HG03095 (cell line): ENCODE data around the gene PZP.
"Not testable (repeated sequence)": the region's sequence is repeated elsewhere in the genome, so short reads cannot be mapped to it uniquely, and the experiment has no call there.

Source experiments
- ATAC-seq: cut with Tn5 transposase; IDR thresholded peaks from one replicate; pipeline ENCODE4 v1.9.1; 2021; ENCODE audit warnings: moderate library complexity; ENCODE audit not compliant: unreplicated experiment

The PZP gene

GRCh38 chr12:9208229-9208628, at the start of gene PZP:
Gene PZP (minus strand): TSS chr12:9208395. CDS start chr12:9208341, 54 bp downstream.
- ATAC-seq = no peak

DNA sequence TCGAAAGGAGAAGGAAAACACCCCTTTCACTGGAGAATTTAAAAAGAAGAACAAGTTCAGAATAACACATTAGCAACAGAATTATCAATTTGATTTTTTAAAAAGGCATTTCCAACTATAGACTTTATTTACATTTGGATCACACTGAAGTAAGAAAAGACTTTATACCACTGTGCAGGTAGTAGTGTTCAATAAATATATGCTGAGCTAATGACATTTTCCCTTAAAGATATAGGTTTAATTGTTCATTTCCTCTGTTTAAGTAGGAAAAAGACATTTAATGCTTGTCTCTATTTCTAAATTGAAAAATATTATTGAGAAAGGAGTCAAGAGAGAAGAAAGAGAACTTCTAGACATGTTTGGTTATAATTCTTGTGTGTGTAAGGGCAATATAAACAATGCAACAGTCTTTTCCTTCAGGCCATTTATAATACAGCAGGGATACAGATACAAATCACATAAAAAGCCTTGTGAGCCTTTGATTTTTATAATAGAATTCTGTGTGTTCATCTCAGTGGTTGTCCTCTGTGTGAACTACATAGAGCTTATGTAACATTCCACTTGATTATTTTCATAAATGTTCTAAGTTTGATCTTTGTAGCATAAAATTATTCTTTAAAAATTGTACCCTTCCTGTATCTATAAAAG, 48.7 kb upstream of the PZP start:
- no peak for ATAC-seq

- ATAC-seq = no peak
These were observed 48.1 kb upstream of the PZP start for GRCh38 chr12:9256341-9256740.

DNA sequence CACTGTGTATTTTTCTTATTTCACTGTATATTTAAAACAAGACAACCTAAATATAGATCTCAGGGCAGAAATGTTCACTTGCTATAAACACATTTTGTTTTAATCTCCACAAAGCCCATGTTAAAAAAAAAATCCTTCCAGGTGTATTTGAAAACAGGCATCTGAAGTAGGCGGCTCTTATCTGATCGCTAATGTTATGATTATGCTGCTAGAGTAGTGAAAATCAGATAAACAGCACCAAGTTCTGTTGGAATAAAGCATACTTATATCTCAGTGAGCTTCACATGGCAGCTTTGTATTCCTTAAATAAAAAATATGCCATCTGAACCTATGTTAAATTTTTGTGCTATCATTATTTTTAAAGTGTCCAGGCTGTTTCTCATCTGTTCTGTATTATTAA, 47.6 kb upstream of the PZP start:
- ATAC-seq = no peak

GRCh38 chr12:9253464-9253863, 45.3 kb upstream of the PZP start:
- no peak for ATAC-seq

DNA sequence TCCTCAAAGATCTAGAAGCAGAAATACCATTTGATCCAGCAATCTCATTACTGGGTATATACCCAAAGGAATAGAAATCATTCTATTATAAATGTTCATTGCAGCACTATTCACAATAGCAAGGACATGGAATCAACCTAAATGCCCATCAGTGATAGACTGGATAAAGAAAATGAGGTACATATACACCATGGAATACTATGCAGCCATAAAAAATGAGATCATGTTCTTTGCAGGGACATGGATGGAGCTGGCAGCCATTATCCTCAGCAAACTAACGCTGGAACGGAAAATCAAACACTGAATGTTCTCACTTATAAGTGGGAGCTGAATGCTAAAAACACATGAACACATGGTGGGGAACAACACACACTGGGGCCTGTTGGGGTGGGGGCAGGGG, 44.6 kb upstream of the PZP start:
- ATAC-seq = not testable (repeated sequence)

GRCh38 chr12:9252256-9252655, 44.1 kb upstream of the PZP start:
- no peak for ATAC-seq

- ATAC-seq = no peak
These were observed 40.2 kb upstream of the PZP start for GRCh38 chr12:9248435-9248834.

DNA sequence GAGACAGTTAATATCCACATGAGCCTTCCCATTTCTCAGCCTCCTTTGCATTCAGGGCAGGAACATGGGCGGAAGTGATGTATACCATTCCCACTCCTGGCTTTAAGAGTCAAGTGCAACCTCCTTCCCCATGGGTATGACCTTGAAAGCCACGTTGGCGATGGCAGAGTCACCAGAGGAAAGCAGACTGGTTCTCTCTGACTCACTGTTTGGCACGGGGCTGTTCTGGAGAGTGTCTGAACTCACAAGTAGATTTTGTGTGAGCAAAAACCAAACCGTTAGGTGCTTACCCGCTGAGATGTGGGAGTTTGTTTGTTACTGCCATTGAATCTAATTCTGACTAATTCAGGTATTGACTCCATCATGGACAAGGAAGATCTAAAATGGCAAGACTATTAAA, 36.7 kb upstream of the PZP start:
- ATAC-seq = no peak

DNA sequence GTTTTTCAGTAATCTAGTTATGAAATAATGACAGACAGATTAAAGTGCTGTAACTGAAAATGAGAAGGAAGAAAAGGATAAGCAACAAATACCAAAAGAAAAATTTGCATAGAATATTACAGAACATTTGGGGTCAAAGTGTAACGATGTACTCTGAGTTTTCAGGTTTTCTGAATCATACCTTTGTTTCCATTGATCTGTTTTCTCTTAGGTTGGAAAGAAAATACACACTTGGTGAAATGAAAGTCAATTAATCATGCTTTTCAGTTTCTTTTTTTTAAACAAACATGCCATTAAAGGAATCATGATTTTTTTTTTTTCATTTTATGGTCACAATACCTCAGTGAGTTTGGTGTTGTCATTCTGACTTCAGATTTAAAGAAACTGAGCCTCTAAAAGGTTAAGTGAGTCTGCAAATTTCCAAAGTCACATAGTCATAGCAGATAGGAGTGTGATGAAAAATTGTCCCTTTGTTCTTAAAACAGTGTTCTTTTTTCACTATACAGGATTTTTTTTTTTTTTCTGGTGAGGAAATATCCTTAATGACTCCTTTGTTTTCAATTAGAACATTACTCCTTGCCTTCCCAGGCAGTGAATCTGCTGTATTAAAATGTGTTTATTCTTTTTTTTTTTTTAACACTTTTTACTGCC, 35.9 kb upstream of the PZP start:
- ATAC-seq = no peak

DNA sequence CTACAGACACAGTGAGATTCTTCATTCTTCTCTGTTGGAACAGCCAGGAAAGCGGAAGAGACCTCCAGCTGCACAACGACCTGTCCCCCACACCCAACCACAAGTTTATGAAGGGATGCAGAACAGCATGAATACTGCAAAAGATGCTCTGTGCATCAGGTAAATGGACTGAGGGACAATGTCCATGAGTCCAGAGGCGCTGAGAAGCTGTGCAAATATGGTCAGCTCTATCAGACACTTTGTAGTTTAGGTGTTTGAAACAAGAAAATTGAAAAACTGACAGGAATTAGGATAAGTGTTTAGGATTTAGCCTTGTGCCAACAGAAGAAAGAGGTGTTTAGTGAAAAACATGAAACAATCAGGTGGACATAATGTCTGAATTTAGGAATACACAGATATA, 33.1 kb upstream of the PZP start:
- no peak for ATAC-seq

- no peak for ATAC-seq
These were observed 32.6 kb upstream of the PZP start for GRCh38 chr12:9240776-9241175.

DNA sequence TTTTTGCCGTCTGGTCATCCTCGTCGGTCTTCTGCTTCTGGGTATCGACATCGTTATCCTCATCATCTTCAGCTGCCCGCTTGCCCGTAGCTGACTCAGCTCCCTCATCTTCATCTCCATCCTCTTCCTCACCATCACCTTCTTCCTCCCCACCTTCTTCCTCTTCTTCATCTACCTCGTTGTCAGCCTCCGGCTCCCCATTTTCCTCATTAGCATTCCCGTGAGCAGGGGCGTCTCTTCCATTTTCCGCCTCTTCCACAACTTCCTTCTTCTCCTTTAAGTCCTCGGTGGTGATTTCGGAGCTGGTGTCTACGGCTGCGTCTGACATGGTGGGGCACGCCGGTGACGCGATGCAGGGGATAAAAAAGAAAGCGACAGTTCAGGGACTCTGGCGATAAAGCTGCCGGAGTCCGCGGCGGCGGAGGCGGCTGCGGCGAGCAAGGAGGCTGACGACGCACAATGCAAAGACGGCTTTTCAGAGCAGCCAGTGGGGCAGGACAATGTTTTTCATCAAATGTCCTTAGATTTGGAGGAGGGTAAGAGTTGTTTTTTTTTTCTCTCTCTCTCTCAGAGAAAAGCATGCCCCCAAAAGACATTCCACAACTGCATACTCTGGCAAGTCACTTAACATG, 31.9 kb upstream of the PZP start:
- not testable (repeated sequence) for ATAC-seq

GRCh38 chr12:9237286-9237685, 29.1 kb upstream of the PZP start:
- no peak for ATAC-seq

DNA sequence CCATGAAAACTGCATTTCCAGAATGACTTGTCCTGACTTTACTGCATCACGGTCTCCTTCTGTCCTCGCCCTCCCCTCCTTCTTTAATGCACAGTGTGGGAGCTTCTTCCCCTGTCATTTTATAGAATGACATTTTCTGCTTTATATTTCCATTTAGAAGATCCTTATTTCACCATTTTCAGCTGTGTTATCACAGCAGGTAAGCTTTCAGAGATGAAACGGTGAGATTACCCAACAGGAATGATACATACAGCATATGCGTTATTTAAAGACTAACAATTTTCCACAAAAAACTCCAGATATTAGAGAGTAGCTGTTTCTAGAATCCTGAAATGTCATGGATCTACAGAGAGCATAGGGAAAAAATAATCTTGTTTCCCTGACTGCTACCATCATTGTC, 27.3 kb upstream of the PZP start:
- ATAC-seq = no peak

DNA sequence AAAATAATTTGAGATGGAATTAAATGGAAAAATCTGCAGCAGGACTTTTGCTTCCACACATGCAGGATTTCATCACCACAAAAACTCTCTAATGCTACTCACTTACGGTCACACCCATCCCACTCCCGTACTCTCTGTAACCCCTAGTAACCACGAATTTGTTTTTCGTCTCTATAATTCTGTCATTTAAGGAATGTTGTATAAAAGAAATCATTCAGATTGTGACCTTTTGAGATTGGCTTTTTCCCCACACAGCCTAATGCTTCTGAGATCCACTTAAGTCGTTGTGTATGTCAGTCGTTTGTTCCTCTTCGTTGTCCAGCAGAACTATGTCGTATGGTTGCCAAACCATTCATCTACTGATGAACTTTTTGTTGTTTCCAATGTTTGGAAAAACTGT, 19.8 kb upstream of the PZP start:
- ATAC-seq = no peak

GRCh38 chr12:9223830-9224229, 15.6 kb upstream of the PZP start:
- ATAC-seq = no peak

DNA sequence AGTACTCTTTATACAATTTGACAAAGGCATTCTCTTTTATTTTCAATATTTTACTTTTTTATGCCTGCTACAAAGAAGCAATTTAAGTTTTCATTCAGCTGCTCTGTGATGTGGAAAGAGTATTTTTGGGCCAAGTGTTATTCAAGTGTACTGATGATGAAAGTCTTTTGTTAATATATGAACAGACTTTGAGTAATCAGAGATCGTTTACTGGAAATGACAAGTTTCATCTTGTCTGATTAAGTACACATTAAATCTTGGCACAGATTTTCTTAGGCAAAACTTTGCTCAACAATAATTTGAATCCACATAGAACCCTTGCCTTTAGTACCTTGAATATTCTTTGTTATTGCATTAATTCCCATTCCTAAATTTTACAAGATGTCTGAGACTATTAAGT, 13.3 kb upstream of the PZP start:
- no peak for ATAC-seq

DNA sequence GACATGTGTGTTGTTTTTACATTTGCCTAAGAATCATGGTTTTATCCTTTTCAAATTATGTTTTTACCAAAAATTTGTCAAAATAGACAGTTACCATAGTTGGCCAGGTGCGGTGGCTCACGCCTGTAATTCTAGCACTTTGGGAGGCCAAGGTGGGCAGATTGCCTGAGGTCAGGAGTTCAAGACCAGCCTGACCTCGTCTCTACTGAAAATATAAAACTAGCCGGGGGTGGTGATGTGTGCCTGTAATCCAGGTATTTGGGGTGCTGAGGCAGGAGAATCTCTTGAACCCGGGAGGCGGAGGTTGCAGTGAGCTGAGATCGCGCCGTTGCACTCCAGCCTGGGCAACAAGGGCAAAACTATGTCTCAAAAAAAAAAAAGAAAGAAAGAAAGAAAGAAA, 12.8 kb upstream of the PZP start:
- ATAC-seq = not testable (repeated sequence)

DNA sequence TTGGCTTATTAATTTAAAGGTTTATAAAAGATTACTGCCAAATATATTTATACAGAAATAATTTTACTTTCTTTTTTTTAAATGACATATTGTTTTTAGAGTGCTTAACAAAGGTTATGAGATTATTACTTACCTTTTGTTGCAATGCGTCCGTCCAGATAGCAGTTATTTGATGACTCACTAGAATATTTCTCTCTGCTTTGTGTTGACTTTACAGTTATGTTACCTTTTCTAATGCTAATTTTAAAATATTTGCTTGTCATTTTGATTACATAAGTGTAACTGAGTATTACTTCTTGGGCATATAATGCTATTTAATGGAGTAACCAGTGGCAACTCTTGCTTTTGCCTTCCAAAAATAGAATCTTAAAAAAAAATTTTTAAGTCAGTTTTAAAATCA, 6.3 kb upstream of the PZP start:
- no peak for ATAC-seq

- no peak for ATAC-seq
These were observed 3.5 kb upstream of the PZP start for GRCh38 chr12:9211687-9212086.

- no peak for ATAC-seq
These were observed 3.8 kb downstream of the PZP start for GRCh38 chr12:9204380-9204779.

- ATAC-seq = no peak
These were observed 10.2 kb downstream of the PZP start for GRCh38 chr12:9198012-9198411.
